Measurements from ENCODE around the gene NCKAP5. TPM values are rescaled to one million over a fixed set of nuclear protein-coding genes. Genes with fewer than 3 reads are reported as not detected.

NCKAP5 gene
- total and polyA plus RNA-seq, 2 of the 8 experiments (the other 6 are each of a cell fraction or from before 2014, with no cell fraction given), result 0.27 to 0.86 TPM

DNA sequence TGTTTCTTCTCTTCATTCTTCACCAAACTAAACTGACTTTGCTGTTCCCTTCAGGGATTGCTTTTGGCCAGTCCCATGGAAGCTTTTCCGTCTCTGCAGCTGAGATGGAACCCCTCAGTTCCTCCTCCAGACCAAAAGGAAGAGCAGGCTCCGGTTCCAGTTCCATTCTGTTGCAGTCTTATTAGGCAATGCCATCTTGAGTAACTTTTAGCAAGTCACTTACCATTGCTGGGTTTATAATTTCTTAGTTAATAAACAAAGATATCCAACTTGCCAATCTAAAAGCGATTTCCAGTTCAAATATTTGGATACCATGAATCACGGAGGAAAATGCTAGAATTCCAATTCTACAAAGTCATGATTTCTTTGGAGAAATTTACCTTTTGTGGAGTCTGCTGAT, 684.0 kb downstream of the NCKAP5 start (continued):
- TF ChIP-seq, protein P1, sequence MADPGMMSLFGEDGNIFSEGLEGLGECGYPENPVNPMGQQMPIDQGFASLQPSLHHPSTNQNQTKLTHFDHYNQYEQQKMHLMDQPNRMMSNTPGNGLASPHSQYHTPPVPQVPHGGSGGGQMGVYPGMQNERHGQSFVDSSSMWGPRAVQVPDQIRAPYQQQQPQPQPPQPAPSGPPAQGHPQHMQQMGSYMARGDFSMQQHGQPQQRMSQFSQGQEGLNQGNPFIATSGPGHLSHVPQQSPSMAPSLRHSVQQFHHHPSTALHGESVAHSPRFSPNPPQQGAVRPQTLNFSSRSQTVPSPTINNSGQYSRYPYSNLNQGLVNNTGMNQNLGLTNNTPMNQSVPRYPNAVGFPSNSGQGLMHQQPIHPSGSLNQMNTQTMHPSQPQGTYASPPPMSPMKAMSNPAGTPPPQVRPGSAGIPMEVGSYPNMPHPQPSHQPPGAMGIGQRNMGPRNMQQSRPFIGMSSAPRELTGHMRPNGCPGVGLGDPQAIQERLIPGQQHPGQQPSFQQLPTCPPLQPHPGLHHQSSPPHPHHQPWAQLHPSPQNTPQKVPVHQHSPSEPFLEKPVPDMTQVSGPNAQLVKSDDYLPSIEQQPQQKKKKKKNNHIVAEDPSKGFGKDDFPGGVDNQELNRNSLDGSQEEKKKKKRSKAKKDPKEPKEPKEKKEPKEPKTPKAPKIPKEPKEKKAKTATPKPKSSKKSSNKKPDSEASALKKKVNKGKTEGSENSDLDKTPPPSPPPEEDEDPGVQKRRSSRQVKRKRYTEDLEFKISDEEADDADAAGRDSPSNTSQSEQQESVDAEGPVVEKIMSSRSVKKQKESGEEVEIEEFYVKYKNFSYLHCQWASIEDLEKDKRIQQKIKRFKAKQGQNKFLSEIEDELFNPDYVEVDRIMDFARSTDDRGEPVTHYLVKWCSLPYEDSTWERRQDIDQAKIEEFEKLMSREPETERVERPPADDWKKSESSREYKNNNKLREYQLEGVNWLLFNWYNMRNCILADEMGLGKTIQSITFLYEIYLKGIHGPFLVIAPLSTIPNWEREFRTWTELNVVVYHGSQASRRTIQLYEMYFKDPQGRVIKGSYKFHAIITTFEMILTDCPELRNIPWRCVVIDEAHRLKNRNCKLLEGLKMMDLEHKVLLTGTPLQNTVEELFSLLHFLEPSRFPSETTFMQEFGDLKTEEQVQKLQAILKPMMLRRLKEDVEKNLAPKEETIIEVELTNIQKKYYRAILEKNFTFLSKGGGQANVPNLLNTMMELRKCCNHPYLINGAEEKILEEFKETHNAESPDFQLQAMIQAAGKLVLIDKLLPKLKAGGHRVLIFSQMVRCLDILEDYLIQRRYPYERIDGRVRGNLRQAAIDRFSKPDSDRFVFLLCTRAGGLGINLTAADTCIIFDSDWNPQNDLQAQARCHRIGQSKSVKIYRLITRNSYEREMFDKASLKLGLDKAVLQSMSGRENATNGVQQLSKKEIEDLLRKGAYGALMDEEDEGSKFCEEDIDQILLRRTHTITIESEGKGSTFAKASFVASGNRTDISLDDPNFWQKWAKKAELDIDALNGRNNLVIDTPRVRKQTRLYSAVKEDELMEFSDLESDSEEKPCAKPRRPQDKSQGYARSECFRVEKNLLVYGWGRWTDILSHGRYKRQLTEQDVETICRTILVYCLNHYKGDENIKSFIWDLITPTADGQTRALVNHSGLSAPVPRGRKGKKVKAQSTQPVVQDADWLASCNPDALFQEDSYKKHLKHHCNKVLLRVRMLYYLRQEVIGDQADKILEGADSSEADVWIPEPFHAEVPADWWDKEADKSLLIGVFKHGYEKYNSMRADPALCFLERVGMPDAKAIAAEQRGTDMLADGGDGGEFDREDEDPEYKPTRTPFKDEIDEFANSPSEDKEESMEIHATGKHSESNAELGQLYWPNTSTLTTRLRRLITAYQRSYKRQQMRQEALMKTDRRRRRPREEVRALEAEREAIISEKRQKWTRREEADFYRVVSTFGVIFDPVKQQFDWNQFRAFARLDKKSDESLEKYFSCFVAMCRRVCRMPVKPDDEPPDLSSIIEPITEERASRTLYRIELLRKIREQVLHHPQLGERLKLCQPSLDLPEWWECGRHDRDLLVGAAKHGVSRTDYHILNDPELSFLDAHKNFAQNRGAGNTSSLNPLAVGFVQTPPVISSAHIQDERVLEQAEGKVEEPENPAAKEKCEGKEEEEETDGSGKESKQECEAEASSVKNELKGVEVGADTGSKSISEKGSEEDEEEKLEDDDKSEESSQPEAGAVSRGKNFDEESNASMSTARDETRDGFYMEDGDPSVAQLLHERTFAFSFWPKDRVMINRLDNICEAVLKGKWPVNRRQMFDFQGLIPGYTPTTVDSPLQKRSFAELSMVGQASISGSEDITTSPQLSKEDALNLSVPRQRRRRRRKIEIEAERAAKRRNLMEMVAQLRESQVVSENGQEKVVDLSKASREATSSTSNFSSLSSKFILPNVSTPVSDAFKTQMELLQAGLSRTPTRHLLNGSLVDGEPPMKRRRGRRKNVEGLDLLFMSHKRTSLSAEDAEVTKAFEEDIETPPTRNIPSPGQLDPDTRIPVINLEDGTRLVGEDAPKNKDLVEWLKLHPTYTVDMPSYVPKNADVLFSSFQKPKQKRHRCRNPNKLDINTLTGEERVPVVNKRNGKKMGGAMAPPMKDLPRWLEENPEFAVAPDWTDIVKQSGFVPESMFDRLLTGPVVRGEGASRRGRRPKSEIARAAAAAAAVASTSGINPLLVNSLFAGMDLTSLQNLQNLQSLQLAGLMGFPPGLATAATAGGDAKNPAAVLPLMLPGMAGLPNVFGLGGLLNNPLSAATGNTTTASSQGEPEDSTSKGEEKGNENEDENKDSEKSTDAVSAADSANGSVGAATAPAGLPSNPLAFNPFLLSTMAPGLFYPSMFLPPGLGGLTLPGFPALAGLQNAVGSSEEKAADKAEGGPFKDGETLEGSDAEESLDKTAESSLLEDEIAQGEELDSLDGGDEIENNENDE (IDR thresholded peaks at IDR 0.05; ENCODE audit: insufficient replicate concordance, low read length), result no peak
- TF ChIP-seq RAD21 (IDR thresholded peaks at IDR 0.05 in 1 of 2, conservative IDR thresholded peaks at IDR 0.05 in 1 of 2; ENCODE audit: low read depth in 2 of 2, low read length in 2 of 2), result no peak
- TF ChIP-seq KDM1A (IDR thresholded peaks at IDR 0.05; ENCODE audit: borderline replicate concordance, low read length), result no peak
- TF ChIP-seq EGR1 (IDR thresholded peaks at IDR 0.05; ENCODE audit: borderline replicate concordance, low read depth, low read length), result no peak
- TF ChIP-seq SP1 (IDR thresholded peaks at IDR 0.05; ENCODE audit: low read depth, low read length), result no peak
